HepG2 (cell line): ENCODE measurements around the gene FGD3. TPM values are rescaled to one million over a fixed set of nuclear protein-coding genes. Genes with fewer than 3 reads are reported as not detected.
A peak's percentile ranks its signal among the peaks of the same experiment; 100 is the strongest.

Experiments
- ATAC-seq: fragments of 200-7000 bp; cut with Tn5 transposase; 3 replicates; pipeline ENCODE4 v1.9.1; 2020; ENCODE audit warnings: mild to moderate bottlenecking, moderate library complexity
- BruUV-seq: library from RNA; stranded (reverse); fragments of 400-500 nt; replicated peaks from 2 replicates; lab custom pipeline; 2021; lab: Mats Ljungman, UMichigan
- CTCF ChIA-PET: fragments of 300-600 bp; formaldehyde crosslinking; extraction: SDS; loops from one replicate; lab custom pipeline; 2021; ENCODE audit warnings: low total read pairs, inconsistent platforms, low intra/inter-chr PET ratio; lab: Yijun Ruan, JAX
- POLR2A ChIA-PET: fragments of 350-600 bp; sonication (Branson Sonifier 250); formaldehyde crosslinking; loops from one replicate; lab custom pipeline; 2020; ENCODE audit warnings: antibody characterized with exemption, inconsistent platforms; lab: Yijun Ruan, JAX
- DNase-seq: peaks from one replicate; pipeline ENCODE4 v3.0.0-alpha.2; 2015; ENCODE audit warnings: low spot score
- FAIRE-seq: peaks from 3 replicates; lab custom pipeline; 2011; peaks lifted over from hg19 to GRCh38; lab: Jason Lieb, UNC
- H2AFZ ChIP-seq: one replicate; pipeline ENCODE4 v1.6.1; 2011; ENCODE audit warnings: low read length, inconsistent platforms
- H3K27ac ChIP-seq: fragments of 300-600 bp; 3 replicates; pipeline ENCODE4 v1.8.0; 2011; ENCODE audit warnings: mixed run types, mild to moderate bottlenecking, mixed read lengths, low read length, inconsistent platforms; ENCODE audit not compliant: insufficient read depth; ENCODE audit errors: extremely low read length
- H3K27me3 ChIP-seq, 2 experiments: fragments of 200-600 bp in 1 of 2; 2 replicates in 1 of 2; 3 replicates in 1 of 2; pipeline versions ENCODE4 v1.6.0 to v1.8.0; 2011; ENCODE audit warnings: low read length in 2 of 2, mild to moderate bottlenecking in 2 of 2, moderate library complexity in 2 of 2, inconsistent platforms in 1 of 2; ENCODE audit not compliant: insufficient read depth in 2 of 2, control insufficient read depth in 1 of 2
- H3K36me3 ChIP-seq, 2 experiments: fragments of 200-600 bp in 1 of 2; replicated peaks in 1 of 2; 2 replicates in 1 of 2; 3 replicates in 1 of 2; pipeline versions ENCODE4 v1.5.1 to v1.8.0; 2011; ENCODE audit warnings: low read length in 2 of 2, inconsistent platforms in 1 of 2; ENCODE audit not compliant: insufficient read depth in 2 of 2, control insufficient read depth in 1 of 2
- H3K4me1 ChIP-seq: 2 replicates; pipeline ENCODE4 v1.5.1; 2012; ENCODE audit warnings: low read length, inconsistent platforms; ENCODE audit not compliant: insufficient read depth
- H3K4me2 ChIP-seq: 2 replicates; pipeline ENCODE4 v1.6.0; 2011; ENCODE audit warnings: low read depth, low read length, inconsistent platforms
- H3K4me3 ChIP-seq, 3 experiments: fragments of 200-600 bp in 1 of 3; sonication (generic), shearing (Covaris generic) in 1 of 3; replicated peaks in 1 of 3; 2 replicates each; pipeline ENCODE4 v1.5.1; 2011 to 2016; ENCODE audit warnings: low read length in 3 of 3, inconsistent platforms in 2 of 3, low read depth in 2 of 3, mild to moderate bottlenecking in 2 of 3, control low read depth in 1 of 3, mixed read lengths in 1 of 3; ENCODE audit not compliant: insufficient read depth in 1 of 3
- H3K79me2 ChIP-seq: one replicate; pipeline ENCODE4 v1.6.1; 2011; ENCODE audit warnings: low read length, inconsistent platforms; ENCODE audit not compliant: insufficient read depth
- H3K9ac ChIP-seq: 2 replicates; pipeline ENCODE4 v1.6.0; 2011; ENCODE audit warnings: mild to moderate bottlenecking, low read depth, low read length, inconsistent platforms; ENCODE audit not compliant: insufficient read depth
- H3K9me3 ChIP-seq: 2 replicates; pipeline ENCODE4 v1.5.1; 2012; ENCODE audit warnings: mild to moderate bottlenecking, low read length
- H4K20me1 ChIP-seq: 2 replicates; pipeline ENCODE4 v1.6.0; 2011; ENCODE audit warnings: inconsistent platforms, mild to moderate bottlenecking, low read length, moderate library complexity; ENCODE audit not compliant: insufficient read depth
- SOX5 ChIP-seq: IDR thresholded peaks from 2 replicates; pipeline ENCODE4 v1.6.1; 2016; ENCODE audit warnings: borderline replicate concordance
- ZNF205 ChIP-seq: IDR thresholded peaks from 2 replicates; pipeline ENCODE4 v1.6.1; 2018; ENCODE audit warnings: missing biosample characterization, missing genetic modification reagents
- WGBS: methylation state at CpG from one replicate; pipeline ENCODE4 v1.1.6; 2017; ENCODE audit warnings: low lambda C conversion rate; 5-methylcytosine and 5-hydroxymethylcytosine counted together
- in situ Hi-C: cut with HindIII; loops from 2 replicates; pipeline ENCODE4 v1.10.0; 2017; ENCODE audit warnings: low pct_unique_long_range_greater_than_20kb; ENCODE audit not compliant: extremely low pct_ligation_motif_present
- intact Hi-C: fragments of 100-400 bp; cut with micrococcal nuclease; formaldehyde crosslinking; loops from one replicate; pipeline ENCODE4 v1.10.0; 2022; ENCODE audit not compliant: unreplicated experiment
- polyA plus RNA-seq, 8 experiments: library from polyadenylated mRNA; depleted of rRNA in 3 of 8; stranded (reverse) in 7 of 8; unstranded in 1 of 8; fragments of >200 nt; fragmentation: Illumina TruSeq in 4 of 8; extraction: Trizol in 4 of 8; gene quantifications; 2 replicates each; pipeline versions ENCODE4 v1.2.1 to v1.2.3, GENCODE V29; 2011 to 2016; ENCODE audit warnings: low read depth in 4 of 8, missing spikeins in 1 of 8, mixed read lengths in 1 of 8; ENCODE audit not compliant: insufficient read depth in 1 of 8
- total RNA-seq, 5 experiments: library from RNA; depleted of rRNA; stranded (reverse); fragments of >200 nt; fragmentation: Illumina TruSeq; extraction: Trizol; gene quantifications; 2 replicates each; pipeline ENCODE4 v1.2.3, GENCODE V29; 2016; ENCODE audit warnings: low read depth in 1 of 5
- TF ChIP-seq, protein P1 (sequence below): sonication (generic); formaldehyde crosslinking; IDR thresholded peaks from 2 replicates; pipeline ENCODE4 v1.4.0; 2020; ENCODE audit warnings: mild to moderate bottlenecking, missing genetic modification reagents
- TF ChIP-seq, protein P2 (sequence below), 2 experiments: IDR thresholded peaks; 2 replicates each; pipeline ENCODE4 v1.6.1; 2011 to 2012; ENCODE audit warnings: low read length in 2 of 2, borderline replicate concordance in 1 of 2, low read depth in 1 of 2, mild to moderate bottlenecking in 1 of 2, moderate library complexity in 1 of 2

FGD3 gene
- total and polyA plus RNA-seq, 2 of the 13 experiments (the other 11 are each of a cell fraction or from before 2014, with no cell fraction given) = 0.53 to 1.1 TPM

DNA sequence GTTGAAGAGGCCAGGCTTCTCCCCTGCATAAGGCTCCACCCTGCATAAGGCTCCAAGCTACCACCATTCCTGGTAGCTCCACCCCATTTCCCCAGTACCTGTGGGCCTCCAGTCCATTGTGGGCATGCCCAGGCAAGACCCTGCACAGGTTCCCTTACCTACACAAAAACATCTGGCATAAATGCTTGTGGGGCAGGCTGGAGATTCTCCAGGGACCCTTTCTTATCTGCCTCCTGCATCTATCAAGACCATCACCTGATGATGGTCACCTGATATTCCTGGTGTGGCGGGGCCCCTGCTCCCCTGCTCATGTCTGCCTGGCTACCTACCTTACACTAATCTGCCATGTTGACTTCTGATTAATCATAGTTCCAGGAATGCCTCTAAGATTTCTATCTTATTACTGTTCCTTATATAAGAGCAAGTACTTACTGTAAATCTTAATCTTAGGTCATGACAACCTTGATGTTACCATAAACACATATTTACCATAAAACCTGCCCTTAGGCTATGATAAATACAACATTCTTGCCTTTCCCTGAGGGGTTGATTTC, 41.0 kb downstream of the FGD3 start (continued):
- TF ChIP-seq, protein P1, sequence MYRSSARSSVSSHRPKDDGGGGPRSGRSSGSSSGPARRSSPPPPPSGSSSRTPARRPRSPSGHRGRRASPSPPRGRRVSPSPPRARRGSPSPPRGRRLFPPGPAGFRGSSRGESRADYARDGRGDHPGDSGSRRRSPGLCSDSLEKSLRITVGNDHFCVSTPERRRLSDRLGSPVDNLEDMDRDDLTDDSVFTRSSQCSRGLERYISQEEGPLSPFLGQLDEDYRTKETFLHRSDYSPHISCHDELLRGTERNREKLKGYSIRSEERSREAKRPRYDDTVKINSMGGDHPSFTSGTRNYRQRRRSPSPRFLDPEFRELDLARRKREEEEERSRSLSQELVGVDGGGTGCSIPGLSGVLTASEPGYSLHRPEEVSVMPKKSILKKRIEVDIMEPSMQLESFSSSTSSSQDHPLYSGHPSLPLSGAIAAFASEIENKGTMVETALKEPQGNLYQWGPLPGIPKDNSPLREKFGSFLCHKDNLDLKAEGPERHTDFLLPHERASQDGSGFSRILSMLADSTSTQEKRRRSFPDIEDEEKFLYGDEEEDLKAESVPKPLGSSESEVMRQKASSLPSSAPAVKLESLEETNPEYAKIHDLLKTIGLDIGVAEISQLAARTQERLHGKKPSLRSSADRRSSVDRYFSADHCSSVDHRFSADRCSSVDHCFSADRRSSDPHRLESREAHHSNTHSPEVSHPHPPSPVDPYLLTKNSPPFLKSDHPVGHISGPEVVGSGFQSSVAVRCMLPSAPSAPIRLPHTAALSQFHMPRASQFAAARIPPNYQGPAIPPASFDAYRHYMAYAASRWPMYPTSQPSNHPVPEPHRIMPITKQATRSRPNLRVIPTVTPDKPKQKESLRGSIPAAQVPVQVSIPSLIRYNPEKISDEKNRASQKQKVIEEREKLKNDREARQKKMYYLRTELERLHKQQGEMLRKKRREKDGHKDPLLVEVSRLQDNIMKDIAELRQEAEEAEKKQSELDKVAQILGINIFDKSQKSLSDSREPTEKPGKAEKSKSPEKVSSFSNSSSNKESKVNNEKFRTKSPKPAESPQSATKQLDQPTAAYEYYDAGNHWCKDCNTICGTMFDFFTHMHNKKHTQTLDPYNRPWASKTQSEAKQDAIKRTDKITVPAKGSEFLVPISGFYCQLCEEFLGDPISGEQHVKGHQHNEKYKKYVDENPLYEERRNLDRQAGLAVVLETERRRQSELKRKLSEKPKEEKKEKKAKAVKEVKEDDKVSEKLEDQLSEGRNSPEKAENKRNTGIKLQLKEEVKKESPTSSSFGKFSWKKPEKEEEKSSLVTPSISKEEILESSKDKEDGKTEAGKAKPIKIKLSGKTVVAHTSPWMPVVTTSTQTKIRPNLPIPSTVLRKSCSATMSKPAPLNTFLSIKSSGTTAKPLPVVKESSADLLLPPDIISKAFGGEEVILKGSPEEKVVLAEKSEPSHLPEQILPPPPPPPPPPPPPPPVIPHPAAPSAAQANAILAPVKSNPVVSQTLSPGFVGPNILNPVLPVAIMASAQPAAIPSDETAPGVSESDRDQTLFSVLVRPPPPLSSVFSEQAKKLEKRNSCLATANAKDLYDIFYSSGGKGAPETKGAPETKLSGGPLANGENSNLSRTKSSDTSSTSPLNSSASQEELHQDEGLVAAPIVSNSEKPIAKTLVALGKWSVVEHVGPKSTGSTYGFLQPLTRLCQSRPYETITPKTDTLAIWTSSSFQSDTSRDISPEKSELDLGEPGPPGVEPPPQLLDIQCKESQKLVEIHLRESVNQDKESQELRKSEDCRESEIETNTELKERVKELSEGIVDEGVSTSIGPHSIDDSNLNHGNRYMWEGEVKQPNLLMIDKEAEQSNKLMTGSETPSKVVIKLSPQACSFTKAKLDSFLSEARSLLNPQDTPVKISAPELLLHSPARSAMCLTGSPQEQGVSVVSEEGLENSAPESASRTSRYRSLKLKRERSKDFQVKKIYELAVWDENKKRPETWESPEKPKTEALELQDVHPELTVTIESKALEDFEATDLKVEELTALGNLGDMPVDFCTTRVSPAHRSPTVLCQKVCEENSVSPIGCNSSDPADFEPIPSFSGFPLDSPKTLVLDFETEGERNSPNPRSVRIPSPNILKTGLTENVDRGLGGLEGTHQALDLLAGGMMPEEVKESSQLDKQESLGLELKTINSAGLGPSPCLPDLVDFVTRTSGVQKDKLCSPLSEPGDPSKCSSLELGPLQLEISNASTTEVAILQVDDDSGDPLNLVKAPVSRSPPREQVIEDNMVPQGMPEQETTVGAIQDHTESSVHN (CRISPR knock-in tag) = no peak

DNA sequence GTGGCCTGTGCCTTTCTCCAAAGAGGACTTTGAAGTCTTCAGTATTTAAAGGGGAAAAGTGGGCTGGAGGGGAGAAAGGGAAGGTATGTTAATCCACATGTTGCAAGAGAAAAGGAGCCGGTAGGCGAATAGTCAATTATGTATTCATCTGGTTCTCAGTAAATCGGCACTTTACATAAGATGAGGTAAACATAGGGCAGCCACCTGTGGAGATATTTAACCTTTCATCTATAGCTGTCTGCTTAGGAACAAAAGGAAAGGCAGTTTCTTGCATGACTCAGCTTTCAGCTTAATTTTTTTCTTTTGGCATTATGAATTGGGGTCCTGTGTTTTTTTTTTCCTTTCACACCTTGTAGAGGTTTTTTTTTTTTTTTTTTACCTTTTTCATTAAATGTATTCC, 42.2 kb downstream of the FGD3 start:
- BruUV-seq = no TSS peak
- Histone ChIP-seq H3K9ac (no peak overlapping the region), H3K4me1 (peaks cover 28% of the 10 kb centered on the region), H3K4me2 (no peak overlapping the region), H3K36me3 (no peaks in the 10 kb centered on the region), H3K9me3 (peaks cover 18% of the 10 kb centered on the region), H3K79me2 (no peaks in the 10 kb centered on the region), H3K27me3 (no peaks in the 10 kb centered on the region), H3K27ac (no peak overlapping the region), H4K20me1 (no peaks in the 10 kb centered on the region), H3K4me3 (no peak overlapping the region), H2AFZ (no peak overlapping the region)
- peak; percentile 37 for DNase-seq
- ChIA-PET CTCF (no interaction called here), POLR2A (no interaction called here)
- 24% methylated on average over 3 of the region's 3 CpGs for WGBS
- in situ Hi-C loops = no loop called here
- FAIRE-seq = no peak
- no peak for ATAC-seq
- intact Hi-C loops = no loop called here
- TF ChIP-seq, protein P2, sequence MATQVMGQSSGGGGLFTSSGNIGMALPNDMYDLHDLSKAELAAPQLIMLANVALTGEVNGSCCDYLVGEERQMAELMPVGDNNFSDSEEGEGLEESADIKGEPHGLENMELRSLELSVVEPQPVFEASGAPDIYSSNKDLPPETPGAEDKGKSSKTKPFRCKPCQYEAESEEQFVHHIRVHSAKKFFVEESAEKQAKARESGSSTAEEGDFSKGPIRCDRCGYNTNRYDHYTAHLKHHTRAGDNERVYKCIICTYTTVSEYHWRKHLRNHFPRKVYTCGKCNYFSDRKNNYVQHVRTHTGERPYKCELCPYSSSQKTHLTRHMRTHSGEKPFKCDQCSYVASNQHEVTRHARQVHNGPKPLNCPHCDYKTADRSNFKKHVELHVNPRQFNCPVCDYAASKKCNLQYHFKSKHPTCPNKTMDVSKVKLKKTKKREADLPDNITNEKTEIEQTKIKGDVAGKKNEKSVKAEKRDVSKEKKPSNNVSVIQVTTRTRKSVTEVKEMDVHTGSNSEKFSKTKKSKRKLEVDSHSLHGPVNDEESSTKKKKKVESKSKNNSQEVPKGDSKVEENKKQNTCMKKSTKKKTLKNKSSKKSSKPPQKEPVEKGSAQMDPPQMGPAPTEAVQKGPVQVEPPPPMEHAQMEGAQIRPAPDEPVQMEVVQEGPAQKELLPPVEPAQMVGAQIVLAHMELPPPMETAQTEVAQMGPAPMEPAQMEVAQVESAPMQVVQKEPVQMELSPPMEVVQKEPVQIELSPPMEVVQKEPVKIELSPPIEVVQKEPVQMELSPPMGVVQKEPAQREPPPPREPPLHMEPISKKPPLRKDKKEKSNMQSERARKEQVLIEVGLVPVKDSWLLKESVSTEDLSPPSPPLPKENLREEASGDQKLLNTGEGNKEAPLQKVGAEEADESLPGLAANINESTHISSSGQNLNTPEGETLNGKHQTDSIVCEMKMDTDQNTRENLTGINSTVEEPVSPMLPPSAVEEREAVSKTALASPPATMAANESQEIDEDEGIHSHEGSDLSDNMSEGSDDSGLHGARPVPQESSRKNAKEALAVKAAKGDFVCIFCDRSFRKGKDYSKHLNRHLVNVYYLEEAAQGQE (IDR thresholded peaks at IDR 0.05; ENCODE audit: borderline replicate concordance in 1 of 2, low read depth in 1 of 2, low read length in 2 of 2) = no peak
- TF ChIP-seq ZNF205 (CRISPR knock-in tag) (no peak), SOX5 (0 out of 2 replicates have a peak, but pooled peaks have one; percentile 18)
